Measurements from ENCODE around the gene ME3. TPM values are rescaled to one million over a fixed set of nuclear protein-coding genes. Genes with fewer than 3 reads are reported as not detected.

Gene ME3
- total RNA-seq, 1 experiment from 2014 or later = 0.30 TPM

DNA sequence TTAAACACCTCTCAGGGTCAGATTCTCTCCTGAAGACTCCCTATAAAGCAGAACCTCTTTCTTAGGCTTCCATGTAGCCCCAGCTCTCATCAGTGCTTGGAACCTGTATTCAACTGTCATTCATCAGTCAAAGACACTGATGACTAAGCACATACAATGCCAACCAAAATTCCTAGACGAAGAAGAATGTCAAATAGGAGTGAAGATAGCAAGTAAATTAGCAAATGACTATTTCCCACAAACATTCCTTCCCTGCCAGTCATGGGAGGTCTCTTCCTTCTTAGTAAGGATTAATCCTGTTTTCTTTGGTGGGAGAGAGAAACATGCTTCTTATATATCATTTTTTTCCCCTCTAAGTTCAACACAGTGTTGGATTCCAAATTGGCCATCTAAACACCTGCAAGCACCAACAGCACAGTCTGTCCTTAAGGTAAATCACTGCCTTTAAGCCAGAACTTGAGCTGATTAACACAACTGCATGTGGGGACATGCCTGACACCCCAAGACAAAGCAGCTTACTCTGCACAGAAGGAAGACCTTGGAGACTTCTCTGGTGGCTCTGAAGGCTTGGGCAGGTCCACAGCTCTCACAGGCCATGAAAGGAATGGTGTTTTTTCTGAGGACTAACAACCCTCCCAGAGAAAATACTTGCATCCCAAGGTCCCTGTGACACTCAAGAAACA lies 47.5 kb upstream of the ME3 start:
- no peak overlapping the region for H2AFZ ChIP-seq (ENCODE audit: low read depth, low read length, poor library complexity, severe bottlenecking)
- H3K4me3 ChIP-seq (replicated peaks in 1 of 2; ENCODE audit: low read depth in 1 of 2, low read length in 2 of 2) = no peak overlapping the region
- H3K4me1 ChIP-seq (ENCODE audit: control insufficient read depth in 1 of 2, insufficient read depth in 2 of 2, low read length in 2 of 2) = peaks cover 3 to 9% of the 10 kb centered on the region in 2 experiments; a peak in 3 of 4 replicates
- no peak overlapping the region for H3K27ac ChIP-seq (ENCODE audit: low read depth, low read length)
- 0 out of 2 replicates have a peak, but pooled peaks have one; percentile 18 for TF ChIP-seq FOSL1 (IDR thresholded peaks at IDR 0.05; ENCODE audit: low read depth)
- TF ChIP-seq, protein P1, sequence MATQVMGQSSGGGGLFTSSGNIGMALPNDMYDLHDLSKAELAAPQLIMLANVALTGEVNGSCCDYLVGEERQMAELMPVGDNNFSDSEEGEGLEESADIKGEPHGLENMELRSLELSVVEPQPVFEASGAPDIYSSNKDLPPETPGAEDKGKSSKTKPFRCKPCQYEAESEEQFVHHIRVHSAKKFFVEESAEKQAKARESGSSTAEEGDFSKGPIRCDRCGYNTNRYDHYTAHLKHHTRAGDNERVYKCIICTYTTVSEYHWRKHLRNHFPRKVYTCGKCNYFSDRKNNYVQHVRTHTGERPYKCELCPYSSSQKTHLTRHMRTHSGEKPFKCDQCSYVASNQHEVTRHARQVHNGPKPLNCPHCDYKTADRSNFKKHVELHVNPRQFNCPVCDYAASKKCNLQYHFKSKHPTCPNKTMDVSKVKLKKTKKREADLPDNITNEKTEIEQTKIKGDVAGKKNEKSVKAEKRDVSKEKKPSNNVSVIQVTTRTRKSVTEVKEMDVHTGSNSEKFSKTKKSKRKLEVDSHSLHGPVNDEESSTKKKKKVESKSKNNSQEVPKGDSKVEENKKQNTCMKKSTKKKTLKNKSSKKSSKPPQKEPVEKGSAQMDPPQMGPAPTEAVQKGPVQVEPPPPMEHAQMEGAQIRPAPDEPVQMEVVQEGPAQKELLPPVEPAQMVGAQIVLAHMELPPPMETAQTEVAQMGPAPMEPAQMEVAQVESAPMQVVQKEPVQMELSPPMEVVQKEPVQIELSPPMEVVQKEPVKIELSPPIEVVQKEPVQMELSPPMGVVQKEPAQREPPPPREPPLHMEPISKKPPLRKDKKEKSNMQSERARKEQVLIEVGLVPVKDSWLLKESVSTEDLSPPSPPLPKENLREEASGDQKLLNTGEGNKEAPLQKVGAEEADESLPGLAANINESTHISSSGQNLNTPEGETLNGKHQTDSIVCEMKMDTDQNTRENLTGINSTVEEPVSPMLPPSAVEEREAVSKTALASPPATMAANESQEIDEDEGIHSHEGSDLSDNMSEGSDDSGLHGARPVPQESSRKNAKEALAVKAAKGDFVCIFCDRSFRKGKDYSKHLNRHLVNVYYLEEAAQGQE (IDR thresholded peaks at IDR 0.05; ENCODE audit: low read depth) = no peak
- DNase-seq (ENCODE audit: low read depth, low spot score) (no peak), ATAC-seq (peak; percentile 57; the same call in 1 of the 2 replicates)
- H4K20me1 ChIP-seq (ENCODE audit: insufficient read depth) = no peaks in the 10 kb centered on the region
- no peaks in the 10 kb centered on the region for H3K79me2 ChIP-seq (ENCODE audit: insufficient read depth, low read length)
- ChIA-PET RAD21 (ENCODE audit: low non-redundant PET in 1 of 2, low total read pairs in 2 of 2, uncharacterized antibody in 2 of 2, unreplicated experiment in 2 of 2) (no interaction called here), CTCF (no interaction called here), POLR2A (no interaction called here)
- H3K27me3 ChIP-seq (ENCODE audit: insufficient read depth, low read length) = no peaks in the 10 kb centered on the region
- H3K4me2 ChIP-seq (ENCODE audit: low read length) = peak overlapping the region; percentile 29
- H3K9me2 ChIP-seq (ENCODE audit: insufficient read depth) = no peaks in the 10 kb centered on the region
- intact Hi-C loops (cut with micrococcal nuclease) = no loop called here
- BruUV-seq (replicated peaks) = no TSS peak
- no peak overlapping the region for H3K9ac ChIP-seq (ENCODE audit: low read length)
- no peaks in the 10 kb centered on the region for H3K36me3 ChIP-seq (ENCODE audit: control insufficient read depth in 1 of 2, insufficient read depth in 2 of 2, low read length in 2 of 2)
- no peaks in the 10 kb centered on the region for H3K9me3 ChIP-seq (ENCODE audit: control insufficient read depth in 1 of 2, insufficient read depth in 1 of 2, low read depth in 1 of 2, low read length in 2 of 2)

DNA sequence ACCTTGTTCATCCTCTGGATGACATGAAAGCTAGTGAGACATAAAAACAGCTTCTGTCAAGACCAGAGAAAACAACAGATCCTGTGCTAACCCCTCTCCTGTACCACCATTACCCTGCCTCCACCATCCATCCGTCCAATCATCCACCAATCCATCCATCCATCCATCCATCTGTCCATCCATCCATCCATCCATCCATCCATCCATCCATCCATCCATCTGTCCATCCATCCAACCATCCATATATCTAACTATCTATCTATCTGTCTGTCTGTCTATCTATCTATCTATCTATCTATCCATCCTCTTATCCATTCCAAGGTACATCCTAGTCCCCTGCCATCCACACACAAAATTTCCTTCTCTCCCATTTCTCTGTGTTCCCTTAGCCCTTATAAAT lies 46.6 kb upstream of the ME3 start:
- intact Hi-C loops (cut with micrococcal nuclease) = no loop called here
- Histone ChIP-seq H3K36me3 (ENCODE audit: control insufficient read depth in 1 of 2, insufficient read depth in 2 of 2, low read length in 2 of 2) (no peaks in the 10 kb centered on the region), H3K9ac (ENCODE audit: low read length) (no peak overlapping the region), H3K27me3 (ENCODE audit: insufficient read depth, low read length) (no peaks in the 10 kb centered on the region), H3K27ac (ENCODE audit: low read depth, low read length) (no peak overlapping the region), H3K9me2 (ENCODE audit: insufficient read depth) (no peaks in the 10 kb centered on the region), H3K4me3 (replicated peaks in 1 of 2; ENCODE audit: low read depth in 1 of 2, low read length in 2 of 2) (no peak overlapping the region), H3K4me1 (ENCODE audit: control insufficient read depth in 1 of 2, insufficient read depth in 2 of 2, low read length in 2 of 2) (peaks cover 3 to 9% of the 10 kb centered on the region in 2 experiments; a peak in 3 of 4 replicates), H3K4me2 (ENCODE audit: low read length) (no peak overlapping the region), H4K20me1 (ENCODE audit: insufficient read depth) (no peaks in the 10 kb centered on the region), H2AFZ (ENCODE audit: low read depth, low read length, poor library complexity, severe bottlenecking) (no peak overlapping the region), H3K79me2 (ENCODE audit: insufficient read depth, low read length) (no peaks in the 10 kb centered on the region), H3K9me3 (ENCODE audit: control insufficient read depth in 1 of 2, insufficient read depth in 1 of 2, low read depth in 1 of 2, low read length in 2 of 2) (no peaks in the 10 kb centered on the region)
- ChIA-PET POLR2A (no interaction called here), RAD21 (ENCODE audit: low non-redundant PET in 1 of 2, low total read pairs in 2 of 2, uncharacterized antibody in 2 of 2, unreplicated experiment in 2 of 2) (no interaction called here), CTCF (no interaction called here)
- BruUV-seq (replicated peaks) = no TSS peak
- ATAC-seq (no peak), DNase-seq (ENCODE audit: low read depth, low spot score) (no peak)
- TF ChIP-seq ELF1 (IDR thresholded peaks at IDR 0.05; ENCODE audit: borderline replicate concordance, low read depth) = no peak
- no peak for TF ChIP-seq EGR1 (IDR thresholded peaks at IDR 0.05; ENCODE audit: low read depth)
- no peak for TF ChIP-seq FOSL1 (IDR thresholded peaks at IDR 0.05; ENCODE audit: low read depth)
- TF ChIP-seq CEBPB (IDR thresholded peaks at IDR 0.05; ENCODE audit: low read depth) = no peak
- no peak for TF ChIP-seq ZNF274 (IDR thresholded peaks at IDR 0.05; ENCODE audit: low read depth, low read length)
- no peak for TF ChIP-seq EZH2 (IDR thresholded peaks at IDR 0.05)
- TF ChIP-seq TCF7L2 (IDR thresholded peaks at IDR 0.05; ENCODE audit: borderline replicate concordance, extremely low read depth, insufficient read depth, insufficient read length) = no peak
- no peak for TF ChIP-seq SP1 (IDR thresholded peaks at IDR 0.05; ENCODE audit: low read depth)

Data from HCT116 (cell line).